A549 (cell line): ENCODE results near the gene ALDH7A1. TPM values are rescaled to one million over a fixed set of nuclear protein-coding genes. Genes with fewer than 3 reads are reported as not detected.

Experiments used
- ATAC-seq, 2 experiments: fragments of 200-7000 bp in 1 of 2; fragments of >200 bp in 1 of 2; cut with Nextera tagmentation in 1 of 2; cut with Tn5 transposase in 1 of 2; 3 replicates each; pipeline versions ENCODE4 v1.8.0 to v1.9.1; 2018 to 2020; ENCODE audit warnings: mild to moderate bottlenecking in 1 of 2, moderate library complexity in 1 of 2
- CTCF ChIA-PET: fragments of 300-600 bp; sonication (Branson Sonifier 250); formaldehyde crosslinking; extraction: SDS; loops from one replicate; lab custom pipeline; 2021; ENCODE audit warnings: antibody characterized with exemption, inconsistent platforms; lab: Yijun Ruan, JAX
- POLR2A ChIA-PET: fragments of 350-600 bp; formaldehyde crosslinking; extraction: SDS; loops from one replicate; lab custom pipeline; 2021; ENCODE audit warnings: antibody characterized with exemption, inconsistent platforms; lab: Yijun Ruan, JAX
- DNase-seq, 2 experiments: peaks; one replicate each; pipeline versions ENCODE4 v3.0.0 to v3.0.0-alpha.2; 2011 to 2016; ENCODE audit warnings: low read depth in 1 of 2, low spot score in 1 of 2
- FAIRE-seq: peaks from 2 replicates; lab custom pipeline; 2011; peaks lifted over from hg19 to GRCh38; lab: Jason Lieb, UNC
- H3K27ac ChIP-seq, 2 experiments: fragments of >200 bp; sonication (Bioruptor Twin); formaldehyde crosslinking; 3 replicates each; pipeline ENCODE4 v1.5.1; 2016 to 2017
- H3K4me1 ChIP-seq: fragments of >200 bp; sonication (Bioruptor Twin); formaldehyde crosslinking; 3 replicates; pipeline ENCODE4 v1.6.1; 2016
- H3K4me2 ChIP-seq: fragments of >200 bp; sonication (Bioruptor Twin); formaldehyde crosslinking; 3 replicates; pipeline ENCODE4 v1.6.1; 2016
- H3K4me3 ChIP-seq: fragments of >200 bp; sonication (Bioruptor Twin); formaldehyde crosslinking; 3 replicates; pipeline ENCODE4 v1.5.1; 2016
- H3K9me3 ChIP-seq: fragments of >200 bp; sonication (Bioruptor Twin); formaldehyde crosslinking; 3 replicates; pipeline ENCODE4 v1.6.1; 2016
- ATOH8 ChIP-seq: fragments of 250-450 bp; sonication (Bioruptor Pico); IDR thresholded peaks from 2 replicates; pipeline ENCODE4 v1.5.0; 2020; ENCODE audit warnings: low read depth, mild to moderate bottlenecking, moderate library complexity
- CBX2 ChIP-seq: fragments of 200-600 bp; sonication (generic); IDR thresholded peaks from 2 replicates; pipeline ENCODE4 v1.6.1; 2016; ENCODE audit warnings: low read depth, mild to moderate bottlenecking, borderline replicate concordance
- CBX8 ChIP-seq: fragments of 200-600 bp; sonication (generic); IDR thresholded peaks from 2 replicates; pipeline ENCODE4 v1.6.1; 2016
- CEBPB ChIP-seq, 2 experiments: fragments of >200 bp in 1 of 2; sonication (Bioruptor Twin) in 1 of 2; formaldehyde crosslinking in 1 of 2; IDR thresholded peaks; 2 replicates each; pipeline ENCODE4 v1.6.1; 2012 to 2016
- CHD4 ChIP-seq: fragments of 200-600 bp; sonication (generic); IDR thresholded peaks from 2 replicates; pipeline ENCODE4 v1.6.1; 2016; ENCODE audit warnings: antibody characterized with exemption, mild to moderate bottlenecking, borderline replicate concordance
- CTCF ChIP-seq: fragments of >200 bp; sonication (Bioruptor Twin); formaldehyde crosslinking; IDR thresholded peaks from 3 replicates; pipeline ENCODE4 v1.5.1; 2016
- E2F6 ChIP-seq: IDR thresholded peaks from 2 replicates; pipeline ENCODE4 v1.6.1; 2012; ENCODE audit warnings: low read depth, borderline replicate concordance
- EHF ChIP-seq: fragments of 250-450 bp; sonication (Bioruptor Pico); IDR thresholded peaks from 2 replicates; pipeline ENCODE4 v1.5.0; 2020; ENCODE audit warnings: mild to moderate bottlenecking
- ELK1 ChIP-seq: fragments of 150-350 bp; IDR thresholded peaks from 2 replicates; pipeline ENCODE4 v1.6.1; 2014; ENCODE audit warnings: low read depth, mild to moderate bottlenecking, low read length
- ESRRA ChIP-seq: fragments of 150-350 bp; IDR thresholded peaks from 2 replicates; pipeline ENCODE4 v1.6.1; 2014; ENCODE audit warnings: mild to moderate bottlenecking, low read length, borderline replicate concordance
- FOSB ChIP-seq: fragments of 250-450 bp; sonication (Bioruptor Pico); IDR thresholded peaks from 2 replicates; pipeline ENCODE4 v1.5.0; 2020; ENCODE audit warnings: mild to moderate bottlenecking, moderate library complexity
- FOSL2 ChIP-seq, 2 experiments: fragments of 450-650 bp in 1 of 2; fragments of >200 bp in 1 of 2; sonication (Bioruptor Twin) in 1 of 2; formaldehyde crosslinking; IDR thresholded peaks; 2 replicates each; pipeline versions ENCODE4 v1.5.0 to v1.6.1; 2016 to 2020; ENCODE audit warnings: mild to moderate bottlenecking in 1 of 2, moderate library complexity in 1 of 2
- HES2 ChIP-seq: fragments of >200 bp; sonication (Bioruptor Twin); formaldehyde crosslinking; IDR thresholded peaks from 2 replicates; pipeline ENCODE4 v1.6.1; 2016
- HEYL ChIP-seq: fragments of 250-450 bp; sonication (Bioruptor Pico); IDR thresholded peaks from 2 replicates; pipeline ENCODE4 v1.8.0; 2021; ENCODE audit warnings: mild to moderate bottlenecking, moderate library complexity
- KDM1A ChIP-seq: fragments of 200-600 bp; sonication (generic); IDR thresholded peaks from 2 replicates; pipeline ENCODE4 v1.6.1; 2016; ENCODE audit warnings: low read depth, mild to moderate bottlenecking
- MYC ChIP-seq: IDR thresholded peaks from 2 replicates; pipeline ENCODE4 v1.6.1; 2012; ENCODE audit warnings: mild to moderate bottlenecking, inconsistent platforms, low read length, improper control_type of control experiment, borderline replicate concordance
- NPAS2 ChIP-seq: fragments of 250-450 bp; sonication (Bioruptor Pico); IDR thresholded peaks from 2 replicates; pipeline ENCODE4 v1.8.0; 2022; ENCODE audit warnings: mild to moderate bottlenecking, moderate library complexity, borderline replicate concordance
- POLR2AphosphoS2 ChIP-seq: conservative IDR thresholded peaks from 2 replicates; pipeline ENCODE4 v1.6.1; 2012; ENCODE audit warnings: low read length, improper control_type of control experiment, inconsistent platforms
- SREBF2 ChIP-seq: fragments of 450-650 bp; IDR thresholded peaks from 2 replicates; pipeline ENCODE4 v1.6.1; 2014; ENCODE audit warnings: mild to moderate bottlenecking, moderate library complexity
- TFCP2L1 ChIP-seq: fragments of 250-450 bp; sonication (Bioruptor Pico); IDR thresholded peaks from 2 replicates; pipeline ENCODE4 v1.5.0; 2021; ENCODE audit warnings: mild to moderate bottlenecking
- USF2 ChIP-seq: fragments of 450-650 bp; IDR thresholded peaks from 2 replicates; pipeline ENCODE4 v1.6.1; 2014; ENCODE audit warnings: antibody characterized with exemption
- ZSCAN20 ChIP-seq: fragments of 250-450 bp; sonication (Bioruptor Pico); IDR thresholded peaks from 2 replicates; pipeline ENCODE4 v1.8.0; 2022; ENCODE audit warnings: mild to moderate bottlenecking, moderate library complexity
- WGBS: methylation state at CpG from one replicate; pipeline ENCODE4 v1.1.6; 2017; ENCODE audit errors: missing lambda C conversion rate; 5-methylcytosine and 5-hydroxymethylcytosine counted together
- polyA plus RNA-seq, 4 experiments: library from polyadenylated mRNA; depleted of rRNA in 3 of 4; stranded (reverse); fragments of >200 nt; fragmentation: RNase III in 1 of 4; extraction: RNeasy Plus Mini Kit Qiagen cat#74134 plus additional on column Dnase treatment in 1 of 4; gene quantifications; 2 replicates in 3 of 4; 3 replicates in 1 of 4; pipeline ENCODE4 v1.2.3, GENCODE V29; 2011 to 2017

The ALDH7A1 gene
- polyA plus RNA-seq, 2 of the 4 experiments (the other 2 are of a cell fraction) = 72.4 to 99.2 TPM

GRCh38 chr5:126483156-126483555 is 111.9 kb downstream of the ALDH7A1 start (continued):
- TF ChIP-seq NPAS2 (CRISPR knock-in tag) = no peak
- TF ChIP-seq KDM1A = no peak
- TF ChIP-seq CBX8 = no peak
- no peak for TF ChIP-seq CTCF
- TF ChIP-seq POLR2AphosphoS2 = no peak
- no peak for TF ChIP-seq HES2
- no peak for TF ChIP-seq FOSB (CRISPR knock-in tag)

- Histone ChIP-seq H3K4me2 (no peak overlapping the region), H3K4me1 (no peaks in the 10 kb centered on the region), H3K4me3 (no peak overlapping the region), H3K27ac (no peak overlapping the region), H3K9me3 (no peaks in the 10 kb centered on the region)
- ATAC-seq (no peak), DNase-seq (no peak), FAIRE-seq (no peak)
- ChIA-PET POLR2A (no interaction called here), CTCF (interaction anchor here (1.1 to 1.3 kb wide), 2 partner anchors 17 to 56 kb away, joined by 3 to 4 read pairs; no protein-coding TSS in a partner anchor)
- TF ChIP-seq ZSCAN20 (CRISPR knock-in tag) (no peak), EHF (CRISPR knock-in tag) (no peak), ATOH8 (no peak), CHD4 (no peak), FOSL2 (IDR thresholded peaks at IDR 0.05) (no peak), FOSL2 (CRISPR knock-in tag; IDR thresholded peaks at IDR 0.05) (no peak), FOSB (CRISPR knock-in tag) (no peak), ELK1 (no peak), CBX2 (no peak), SREBF2 (no peak), MYC (no peak), CEBPB (IDR thresholded peaks at IDR 0.05) (no peak), HES2 (no peak), HEYL (no peak), USF2 (no peak), ESRRA (no peak), TFCP2L1 (no peak), POLR2AphosphoS2 (no peak)
- 10% methylated on average over 1 of the region's 1 CpG for WGBS
Observed at GRCh38 chr5:126482591-126482990, 112.4 kb downstream of the ALDH7A1 start.

- ChIA-PET POLR2A (no interaction called here), CTCF (no interaction called here)
- DNase-seq (no peak), ATAC-seq (no peak), FAIRE-seq (no peak)
- H3K27ac ChIP-seq = no peak overlapping the region
- H3K4me3 ChIP-seq = no peak overlapping the region
- 51% methylated on average over 2 of the region's 2 CpGs for WGBS
- no peaks in the 10 kb centered on the region for H3K4me1 ChIP-seq
- no peak overlapping the region for H3K4me2 ChIP-seq
- no peaks in the 10 kb centered on the region for H3K9me3 ChIP-seq
- no peak for TF ChIP-seq CBX8
- no peak for TF ChIP-seq E2F6
- TF ChIP-seq, all 56 proteins: peak for 0
Observed at GRCh38 chr5:126481243-126481642, 113.8 kb downstream of the ALDH7A1 start.
